Measurements from ENCODE around the gene KIRREL3.

KIRREL3 gene

DNA sequence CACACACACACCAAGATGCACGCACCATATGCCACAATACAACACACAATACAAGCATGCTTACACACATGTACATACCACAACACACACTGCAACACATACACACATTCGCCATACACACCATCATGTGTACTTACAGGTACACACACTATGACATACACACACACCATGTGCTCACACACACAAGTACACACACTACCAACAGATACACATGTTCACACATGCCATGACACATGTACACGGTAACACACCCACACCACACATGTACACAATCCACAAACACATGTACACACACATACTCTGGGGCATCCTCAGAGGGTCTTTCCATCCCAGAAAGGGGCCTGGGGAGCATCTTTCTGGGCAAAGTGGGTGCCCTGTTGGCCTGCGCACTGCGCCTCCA is 562.8 kb downstream of the KIRREL3 start:
- no peak for DNase-seq (ENCODE audit: low read depth)

DNA sequence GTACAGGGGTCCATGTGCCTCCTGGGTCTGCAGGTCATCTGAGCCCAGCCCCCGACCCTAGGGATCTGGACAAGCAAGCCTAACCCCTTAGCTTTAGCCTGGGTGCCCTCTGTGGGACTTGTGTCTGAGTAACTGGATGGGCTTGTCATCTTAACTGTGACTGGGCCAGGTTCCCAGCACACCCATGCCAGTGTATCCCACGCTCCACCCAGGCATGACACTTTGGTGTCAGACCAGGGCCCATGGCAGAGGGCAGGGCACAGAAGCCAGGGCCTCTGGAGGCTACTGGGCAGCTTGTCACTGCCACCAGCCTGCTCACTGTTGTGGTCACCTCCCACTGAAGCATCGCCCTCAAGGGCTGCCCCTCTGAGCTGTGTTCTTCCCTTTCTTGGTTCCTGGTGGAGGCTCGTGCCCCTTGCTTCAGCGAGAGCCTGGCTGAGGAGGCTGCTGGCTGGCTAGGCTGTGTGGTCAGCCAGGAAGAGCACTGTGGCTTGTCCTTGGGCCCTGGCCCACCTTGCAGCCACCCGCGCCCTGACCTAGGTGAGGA is 564.3 kb downstream of the KIRREL3 start:
- no peak for DNase-seq (ENCODE audit: low read depth)

GRCh38 chr11:126434950-126435335 is 565.6 kb downstream of the KIRREL3 start:
- DNase-seq (ENCODE audit: low read depth), result no peak

DNA sequence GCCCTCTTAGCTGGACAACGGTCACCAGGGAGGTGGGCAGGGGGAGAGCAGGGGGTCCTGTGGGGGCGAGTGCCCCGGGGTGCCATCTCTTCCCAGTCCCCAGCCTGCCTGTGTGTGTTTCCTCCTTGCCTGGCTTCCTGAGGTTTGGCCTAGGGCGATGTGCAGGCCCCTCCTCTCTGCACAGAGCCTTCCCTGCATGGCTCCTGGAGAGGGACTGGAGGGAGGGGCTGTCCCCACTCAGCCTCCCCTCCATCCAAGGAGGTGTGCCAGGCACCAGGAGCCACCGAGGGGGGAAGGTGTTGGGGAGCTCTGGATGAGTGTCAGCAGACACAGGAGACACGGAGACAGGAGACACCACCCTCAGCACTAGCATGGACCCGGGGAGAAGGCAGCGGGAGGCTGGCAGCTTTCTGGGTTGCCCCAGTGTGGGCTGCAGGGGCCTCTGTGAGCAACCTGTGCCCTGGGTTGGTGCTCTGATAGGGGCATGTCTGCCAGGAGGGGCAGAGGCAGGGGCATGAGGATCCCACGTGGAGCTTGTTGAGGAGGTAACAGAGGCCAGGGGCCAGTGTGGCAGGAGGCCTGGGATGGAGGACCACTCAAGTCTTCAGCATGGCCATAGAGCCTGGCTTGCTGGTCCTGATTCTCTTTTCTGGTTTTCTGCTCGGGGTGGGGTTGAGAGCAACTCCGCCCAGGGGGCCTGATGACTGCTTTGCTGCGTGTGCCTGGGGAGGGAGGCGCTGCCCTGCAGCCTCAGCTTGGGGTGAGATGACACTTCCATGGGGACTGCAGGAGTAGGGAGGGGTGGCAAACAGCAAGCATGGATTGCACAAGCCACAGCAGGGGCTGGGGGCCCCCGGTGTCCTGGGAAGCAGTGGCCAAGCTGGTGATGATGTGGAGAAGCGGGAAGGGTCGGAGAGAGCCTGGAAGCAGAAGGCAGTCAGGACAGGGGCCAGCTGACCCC is 566.3 kb downstream of the KIRREL3 start:
- no peak for DNase-seq (ENCODE audit: low read depth)

GRCh38 chr11:126433244-126433846 is 567.2 kb downstream of the KIRREL3 start:
- no peak for DNase-seq (ENCODE audit: low read depth)

DNA sequence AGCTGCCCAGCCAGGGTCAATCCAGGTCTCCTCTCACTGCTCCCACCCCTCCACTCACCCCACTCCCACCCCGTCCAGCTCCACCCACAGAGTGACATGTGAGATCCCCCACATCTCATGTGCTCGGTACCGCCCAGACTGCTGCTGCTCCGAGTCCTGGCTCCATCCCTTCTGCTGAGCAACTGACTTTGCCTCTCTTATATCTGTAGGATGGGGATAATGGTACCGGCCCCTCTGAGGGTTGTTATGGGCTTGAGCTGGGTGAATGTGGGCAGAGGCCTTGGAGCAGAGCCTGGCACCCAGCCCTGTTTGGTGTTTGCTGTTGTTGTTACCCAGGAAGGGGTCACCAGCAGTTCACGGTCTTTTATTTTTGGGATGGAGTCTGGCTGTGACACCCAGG is 568.0 kb downstream of the KIRREL3 start:
- DNase-seq (ENCODE audit: low read depth), result no peak

DNA sequence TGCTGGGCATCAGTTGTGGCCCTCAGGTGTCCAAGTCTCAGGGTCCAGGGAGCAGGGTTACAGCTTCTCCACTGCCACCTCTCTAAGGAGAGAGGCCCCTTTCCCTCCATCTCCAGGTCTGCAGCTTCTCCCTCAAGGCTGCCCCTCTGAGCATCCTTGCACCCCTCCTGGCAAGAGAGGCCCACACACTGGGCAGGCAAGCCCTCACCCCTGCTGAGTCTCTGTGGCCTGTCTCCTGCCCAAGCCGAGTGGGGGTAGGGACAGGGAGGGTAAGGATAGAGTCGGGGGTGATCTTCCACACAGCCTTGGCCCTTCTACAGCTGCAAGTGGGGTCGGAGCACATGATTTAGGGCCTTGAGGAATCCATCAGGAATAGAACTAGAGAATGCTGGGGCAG is 568.5 kb downstream of the KIRREL3 start:
- no peak for DNase-seq (ENCODE audit: low read depth)

- peak; percentile 64 for DNase-seq (ENCODE audit: low read depth)
Observed at GRCh38 chr11:126431401-126432064, 569.0 kb downstream of the KIRREL3 start.

- no peak for DNase-seq (ENCODE audit: low read depth)
Observed at GRCh38 chr11:126430581-126431335, 569.8 kb downstream of the KIRREL3 start.

DNA sequence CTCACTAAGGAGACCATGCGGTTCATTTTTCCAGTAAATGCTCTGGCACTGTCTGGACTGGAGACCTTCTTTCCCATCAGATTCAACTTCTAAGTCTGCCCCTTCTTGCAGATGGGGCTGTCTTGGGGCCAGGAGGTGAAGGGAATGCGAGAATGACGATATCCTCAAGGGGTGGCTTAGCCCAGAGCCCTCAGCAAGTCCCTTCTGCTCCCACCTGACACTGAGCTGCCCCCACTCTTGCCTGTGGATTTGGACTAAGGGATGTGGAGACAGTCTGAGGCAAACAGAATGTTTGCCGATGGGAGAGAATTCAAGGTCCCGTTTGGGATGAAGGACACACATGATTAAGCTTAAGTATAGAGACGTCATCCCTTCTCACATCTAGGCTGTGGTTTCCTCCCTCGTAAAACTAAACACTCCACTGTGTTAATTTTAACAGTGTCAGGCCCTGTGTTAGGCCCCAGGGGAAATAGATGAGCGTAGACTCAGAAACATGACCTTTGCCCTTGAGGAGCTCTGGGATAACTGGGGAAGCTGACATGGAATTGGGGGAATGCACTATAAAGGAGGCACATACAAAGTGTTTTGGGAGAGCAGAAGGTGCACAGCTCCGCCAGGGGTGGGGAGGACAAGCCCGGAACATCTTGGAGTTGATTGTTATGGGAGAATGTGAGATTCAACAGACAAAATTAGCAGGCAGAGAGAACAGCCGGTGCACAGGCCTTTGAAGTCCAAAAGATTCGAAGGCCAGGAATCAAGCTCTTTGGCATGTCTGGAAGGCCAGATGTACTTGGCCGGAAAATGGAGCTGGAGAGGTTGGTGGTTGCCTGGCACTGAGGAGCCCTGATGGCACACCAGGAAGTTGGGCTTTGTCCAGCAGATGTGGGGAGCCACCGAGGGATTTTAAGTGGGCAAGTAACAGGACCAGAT is 573.5 kb downstream of the KIRREL3 start:
- no peak for DNase-seq (ENCODE audit: low read depth)

DNA sequence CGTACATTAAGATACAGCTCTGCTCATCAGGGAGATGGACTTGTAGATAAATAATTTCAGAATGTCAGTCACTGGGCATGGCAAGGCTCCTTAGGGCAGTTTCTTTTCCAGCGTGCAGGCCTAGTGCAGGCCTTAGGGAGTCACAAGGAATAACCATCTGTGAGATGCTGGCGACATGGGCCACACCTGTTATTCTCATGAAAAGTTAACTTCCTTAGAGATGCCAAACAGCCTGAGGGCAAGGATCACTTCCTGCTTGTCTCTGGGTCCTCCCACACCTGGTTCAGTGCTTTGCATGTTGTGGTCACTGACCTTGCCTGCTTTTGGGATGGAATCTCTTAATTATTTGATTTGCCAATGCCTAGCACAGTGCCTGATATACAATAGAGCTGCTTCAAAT is 574.5 kb downstream of the KIRREL3 start:
- DNase-seq (ENCODE audit: low read depth), result no peak

DNA sequence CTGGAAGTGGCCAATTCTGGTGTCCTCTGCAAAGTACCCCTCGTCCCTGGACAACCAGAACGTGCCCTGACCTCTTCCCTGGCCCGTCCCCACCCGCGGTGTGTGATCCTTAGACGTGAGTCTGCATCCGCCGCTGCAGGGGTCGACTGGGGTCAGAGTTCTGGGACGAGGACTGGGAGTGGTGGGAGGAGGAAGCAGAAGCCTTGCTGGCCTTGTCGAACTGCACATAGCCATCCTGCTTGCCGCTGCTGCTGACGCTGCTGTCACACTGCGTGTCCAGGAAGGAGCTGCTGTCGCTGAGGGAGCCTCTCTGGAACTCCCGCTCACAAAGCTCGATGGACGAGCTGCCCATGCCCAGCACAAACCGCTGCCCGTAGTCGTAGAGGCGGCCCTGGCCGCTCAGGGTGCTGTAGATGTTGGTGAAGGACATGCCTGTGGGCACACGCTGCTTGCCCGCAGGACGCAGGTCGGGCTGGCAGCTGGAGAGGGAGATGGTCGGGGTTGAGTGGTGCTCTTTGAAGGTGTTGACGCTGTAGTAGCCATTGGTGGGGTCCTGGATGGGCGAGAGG is 576.0 kb downstream of the KIRREL3 start:
- no peak for DNase-seq (ENCODE audit: low read depth)

- DNase-seq (ENCODE audit: low read depth), result no peak
Observed at GRCh38 chr11:126423743-126424142, 576.8 kb downstream of the KIRREL3 start.

GRCh38 chr11:126423154-126423553 is 577.4 kb downstream of the KIRREL3 start:
- DNase-seq (ENCODE audit: low read depth), result no peak

GRCh38 chr11:126422446-126422845 is 578.1 kb downstream of the KIRREL3 start:
- no peak for DNase-seq (ENCODE audit: low read depth)

DNA sequence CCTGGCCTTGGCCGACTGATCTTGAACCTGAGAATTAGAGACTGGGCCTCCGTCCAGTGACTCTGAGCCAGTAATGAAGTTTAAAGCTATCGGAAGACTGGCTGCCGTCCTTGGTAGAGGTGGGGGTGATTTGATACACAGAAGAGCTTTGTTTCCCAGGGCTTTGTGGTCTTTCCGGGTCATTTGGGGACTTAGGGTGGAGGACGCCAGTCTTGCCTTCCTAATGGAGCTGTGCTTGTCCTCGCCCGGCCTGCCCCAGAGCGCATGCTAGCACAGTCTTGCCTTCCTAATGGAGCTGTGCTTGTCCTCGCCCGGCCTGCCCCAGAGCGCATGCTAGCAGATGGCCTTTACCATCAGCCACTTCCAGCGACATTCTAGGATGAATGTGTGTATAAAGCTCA is 579.3 kb downstream of the KIRREL3 start:
- no peak for DNase-seq (ENCODE audit: low read depth)

- DNase-seq (ENCODE audit: low read depth), result no peak
Observed at GRCh38 chr11:126420698-126421256, 579.8 kb downstream of the KIRREL3 start.

DNA sequence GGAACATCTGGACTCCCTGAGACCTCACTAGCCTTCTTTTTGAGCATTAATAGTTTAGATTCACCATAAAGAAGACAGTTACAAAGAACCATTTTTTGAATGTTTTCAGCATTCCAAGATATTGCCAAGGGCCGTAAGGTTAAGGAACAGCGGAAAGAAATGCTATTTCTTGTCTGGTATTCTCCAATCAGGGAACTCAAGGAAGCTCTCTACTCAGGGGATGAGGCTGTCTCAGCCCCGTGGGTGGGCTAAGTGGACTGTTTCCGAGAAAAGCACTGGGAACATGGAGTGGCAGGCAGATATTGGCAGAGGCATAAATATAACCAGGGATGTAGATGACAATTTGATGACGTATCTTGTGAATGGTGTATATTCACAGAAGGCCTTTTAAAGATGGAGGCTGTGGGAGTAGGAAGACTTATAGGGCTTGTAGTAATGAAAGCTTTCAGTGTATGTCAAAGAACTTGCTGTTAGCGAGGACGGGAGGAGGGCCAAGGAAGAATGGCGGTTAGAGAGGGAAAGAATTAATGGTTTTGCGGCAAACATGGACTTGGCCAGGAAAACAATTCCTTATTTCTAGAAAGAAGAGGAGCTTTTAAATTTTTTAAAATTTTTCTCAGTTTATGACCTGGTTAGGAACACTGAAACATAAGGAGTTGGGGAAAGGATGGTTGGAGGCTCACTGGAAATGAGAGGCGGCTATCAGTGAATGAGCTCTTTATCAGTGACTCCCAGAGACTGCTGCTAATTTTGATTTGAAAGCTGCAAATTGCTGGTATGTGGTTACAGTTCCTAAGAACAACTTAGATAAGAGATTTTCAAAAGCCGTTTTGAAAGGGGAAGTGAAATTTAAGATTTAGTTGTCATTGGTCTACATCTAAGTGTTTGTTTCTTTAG is 580.5 kb downstream of the KIRREL3 start:
- no peak for DNase-seq (ENCODE audit: low read depth)

DNA sequence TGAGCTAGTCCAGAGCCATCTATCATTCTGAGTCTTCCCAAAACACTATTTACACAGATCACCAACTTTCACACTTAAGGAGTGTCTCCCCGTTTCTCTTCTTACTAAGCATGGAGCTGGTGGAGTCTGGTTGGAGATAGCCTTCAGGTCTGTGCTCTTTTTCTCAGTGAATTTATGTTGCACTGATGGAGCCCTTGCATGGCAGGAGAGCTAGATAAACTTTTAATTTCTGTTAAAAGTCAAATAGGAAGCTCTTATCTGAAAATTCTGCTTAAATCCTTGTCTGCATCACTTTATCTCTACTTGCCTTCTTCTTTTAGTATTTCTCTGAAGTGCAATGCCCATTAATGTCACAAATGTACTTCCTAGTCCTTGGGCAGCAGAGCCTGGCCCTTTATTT is 581.7 kb downstream of the KIRREL3 start:
- no peak for DNase-seq (ENCODE audit: low read depth)

All from HS-5 (cell line).